GM12878 (cell line): ENCODE results near the gene ALG12. TPM values are rescaled to one million over a fixed set of nuclear protein-coding genes. Genes with fewer than 3 reads are reported as not detected.

ENCODE experiments used
- ATAC-seq: fragments of 200-7000 bp; cut with Tn5 transposase; 3 replicates; pipeline ENCODE4 v1.9.1; 2020; ENCODE audit warnings: mild to moderate bottlenecking, moderate library complexity
- BruUV-seq: library from RNA; stranded (reverse); fragments of 400-500 nt; replicated peaks from 2 replicates; lab custom pipeline; 2021; lab: Mats Ljungman, UMichigan
- CTCF ChIA-PET: fragments of 300-600 bp; sonication (Branson Sonifier 250); formaldehyde crosslinking; extraction: SDS; loops from one replicate; lab custom pipeline; 2021; ENCODE audit warnings: inconsistent platforms; lab: Yijun Ruan, JAX
- POLR2A ChIA-PET: fragments of 350-600 bp; formaldehyde crosslinking; extraction: SDS; loops from one replicate; lab custom pipeline; 2021; ENCODE audit warnings: inconsistent platforms; lab: Charles Lee
- RAD21 ChIA-PET: fragments of 300-600 bp; sonication (Branson Sonifier 250); formaldehyde crosslinking; loops from one replicate; lab custom pipeline; 2023; ENCODE audit warnings: antibody characterized with exemption; ENCODE audit not compliant: unreplicated experiment; lab: Charles Lee
- SMC1A ChIA-PET: fragments of 300-600 bp; sonication (Branson Sonifier 250); formaldehyde crosslinking; loops from one replicate; lab custom pipeline; 2023; ENCODE audit not compliant: unreplicated experiment, uncharacterized antibody; lab: Charles Lee
- DNase-seq: peaks from one replicate; pipeline ENCODE4 v3.0.0-alpha.2; 2011; ENCODE audit warnings: low read depth, low spot score
- FAIRE-seq: peaks from 3 replicates; lab custom pipeline; 2011; peaks lifted over from hg19 to GRCh38; lab: Jason Lieb, UNC
- H2AFZ ChIP-seq: 2 replicates; pipeline ENCODE4 v1.6.0; 2011; ENCODE audit warnings: low read depth, low read length, control low read depth; ENCODE audit not compliant: control insufficient read depth
- H3K27ac ChIP-seq: 2 replicates; pipeline ENCODE4 v1.5.1; 2011; ENCODE audit warnings: control low read depth; ENCODE audit not compliant: control insufficient read depth, insufficient read depth
- H3K27me3 ChIP-seq, 2 experiments: replicated peaks in 1 of 2; 2 replicates each; pipeline versions ENCODE4 v1.6.0 to v1.6.1; 2011; ENCODE audit warnings: low read length in 1 of 2; ENCODE audit not compliant: control insufficient read depth in 2 of 2, insufficient read depth in 2 of 2
- H3K36me3 ChIP-seq, 2 experiments: 2 replicates each; pipeline ENCODE4 v1.5.1; 2011; ENCODE audit warnings: low read length in 1 of 2; ENCODE audit not compliant: control insufficient read depth in 2 of 2, insufficient read depth in 2 of 2
- H3K4me1 ChIP-seq: 2 replicates; pipeline ENCODE4 v1.6.1; 2011; ENCODE audit warnings: mild to moderate bottlenecking, low read length, moderate library complexity, mixed read lengths; ENCODE audit not compliant: control insufficient read depth, insufficient read depth
- H3K4me2 ChIP-seq: 2 replicates; pipeline ENCODE4 v1.6.0; 2011; ENCODE audit warnings: control low read depth; ENCODE audit not compliant: control insufficient read depth, insufficient read depth
- H3K4me3 ChIP-seq: fragments of 200-600 bp; sonication (generic); 2 replicates; pipeline ENCODE4 v1.5.1; 2016
- H3K79me2 ChIP-seq: 2 replicates; pipeline ENCODE4 v1.6.0; 2011; ENCODE audit warnings: low read length; ENCODE audit not compliant: control insufficient read depth, insufficient read depth
- H3K9ac ChIP-seq: 2 replicates; pipeline ENCODE4 v1.8.0; 2011; ENCODE audit warnings: low read length, control low read depth, mixed read lengths; ENCODE audit not compliant: control insufficient read depth, insufficient read depth
- H3K9me3 ChIP-seq: replicated peaks from 3 replicates; pipeline ENCODE4 v1.5.1; 2011; ENCODE audit warnings: mild to moderate bottlenecking, low read length; ENCODE audit not compliant: control insufficient read depth, insufficient read depth
- H4K20me1 ChIP-seq: 2 replicates; pipeline ENCODE4 v1.6.0; 2011; ENCODE audit not compliant: control insufficient read depth, insufficient read depth
- HCFC1 ChIP-seq: fragments of 150-350 bp; IDR thresholded peaks from 2 replicates; pipeline ENCODE4 v1.6.1; 2014; ENCODE audit warnings: low read length
- HDGF ChIP-seq: fragments of 450-650 bp; IDR thresholded peaks from 2 replicates; pipeline ENCODE4 v1.6.1; 2016; ENCODE audit warnings: antibody characterized with exemption
- KDM1A ChIP-seq: fragments of 200-600 bp; sonication (generic); IDR thresholded peaks from 2 replicates; pipeline ENCODE4 v1.6.1; 2016; ENCODE audit warnings: borderline replicate concordance
- KLF5 ChIP-seq: fragments of 450-650 bp; IDR thresholded peaks from 2 replicates; pipeline ENCODE4 v1.6.1; 2014; ENCODE audit warnings: mild to moderate bottlenecking; ENCODE audit not compliant: partially characterized antibody
- MEF2B ChIP-seq: fragments of 450-650 bp; IDR thresholded peaks from 2 replicates; pipeline ENCODE4 v1.6.1; 2018; ENCODE audit warnings: mild to moderate bottlenecking, moderate library complexity; ENCODE audit not compliant: partially characterized antibody, poor library complexity, severe bottlenecking
- MLLT1 ChIP-seq: fragments of 450-650 bp; IDR thresholded peaks from 2 replicates; pipeline ENCODE4 v1.6.1; 2016; ENCODE audit warnings: mild to moderate bottlenecking
- SKIL ChIP-seq: fragments of 450-650 bp; IDR thresholded peaks from 2 replicates; pipeline ENCODE4 v1.6.1; 2017; ENCODE audit warnings: mild to moderate bottlenecking, low read depth, inconsistent platforms; ENCODE audit not compliant: poor library complexity, severe bottlenecking
- YBX1 ChIP-seq: fragments of 450-650 bp; IDR thresholded peaks from 2 replicates; pipeline ENCODE4 v1.6.1; 2016; ENCODE audit warnings: antibody characterized with exemption
- WGBS: methylation state at CpG from one replicate; pipeline ENCODE4 v1.1.6; 2016; ENCODE audit warnings: low lambda C conversion rate; ENCODE audit not compliant: insufficient replicate concordance, insufficient coverage; ENCODE audit errors: missing lambda C conversion rate; 5-methylcytosine and 5-hydroxymethylcytosine counted together
- in situ Hi-C: fragments of 300-500 bp; cut with MboI; formaldehyde crosslinking; loops from 9 replicates; pipeline ENCODE4 v1.14.3; 2018; ENCODE audit warnings: mixed read lengths
- intact Hi-C: fragments of 100-400 bp; cut with micrococcal nuclease; formaldehyde crosslinking; loops from one replicate; pipeline ENCODE4 v1.14.2; 2022; ENCODE audit not compliant: unreplicated experiment
- polyA plus RNA-seq, 11 experiments: library from polyadenylated mRNA; depleted of rRNA in 4 of 11; unstranded in 6 of 11; stranded (reverse) in 5 of 11; fragments of >200 nt; fragmentation: Nextera tagmentation in 4 of 11; fragmentation: Illumina TruSeq in 1 of 11; extraction: Ambion mirVana in 4 of 11; extraction: Trizol in 1 of 11; gene quantifications; 1 replicate in 1 of 11; 2 replicates in 10 of 11; pipeline versions ENCODE4 v1.2.1 to v1.2.3, GENCODE V29; 2011 to 2016; ENCODE audit warnings: inconsistent platforms in 2 of 11, missing spikeins in 2 of 11, low read depth in 1 of 11
- total RNA-seq, 4 experiments: library from RNA; depleted of rRNA in 3 of 4; stranded (reverse); fragments of >200 nt in 3 of 4; fragmentation: Illumina TruSeq in 1 of 4; extraction: Trizol in 1 of 4; gene quantifications; 2 replicates each; pipeline versions ENCODE4 v1.2.1 to v1.2.3, GENCODE V29; 2013 to 2021
- TF ChIP-seq, protein P1 (sequence below): fragments of 450-650 bp; IDR thresholded peaks from 2 replicates; pipeline ENCODE4 v1.6.1; 2018; ENCODE audit warnings: borderline replicate concordance, mild to moderate bottlenecking; ENCODE audit not compliant: partially characterized antibody
- TF ChIP-seq, protein P2 (sequence below): fragments of 450-650 bp; IDR thresholded peaks from 2 replicates; pipeline ENCODE4 v1.6.1; 2017; ENCODE audit warnings: mild to moderate bottlenecking, moderate library complexity

The ALG12 gene
- total and polyA plus RNA-seq, 10 of the 15 experiments (the other 5 are each of a cell fraction or from before 2014, with no cell fraction given), result 0.22 to 23.4 (median 6.6) TPM

GRCh38 chr22:49924113-49924833 lies 6.0 kb upstream of the ALG12 start:
- no TSS peak for BruUV-seq
- ATAC-seq (no peak), FAIRE-seq (no peak), DNase-seq (no peak)
- intact Hi-C loops, result no loop called here
- ChIA-PET CTCF (interaction anchor here (0.7 to 1.4 kb wide), 3 partner anchors 9 to 164 kb away, joined by 3 to 5 read pairs (median 3); no protein-coding TSS in a partner anchor), RAD21 (interaction anchor here (0.7 to 1.4 kb wide), 3 partner anchors 126 to 163 kb away, joined by 3 to 4 read pairs (median 3); no protein-coding TSS in a partner anchor), POLR2A (interaction anchor here (0.6 to 1.4 kb wide), 2 partner anchors 38 to 70 kb away, joined by 4 to 8 read pairs; no protein-coding TSS in a partner anchor), SMC1A (interaction anchor here (0.6 to 1.2 kb wide), 2 partner anchors 43 to 229 kb away, joined by 3 to 4 read pairs; no protein-coding TSS in a partner anchor)
- Histone ChIP-seq H3K27ac (peak overlapping the region; percentile 91), H3K4me3 (no peak overlapping the region), H3K4me2 (peak overlapping the region; percentile 54), H3K79me2 (peaks cover 3% of the 10 kb centered on the region), H2AFZ (no peak overlapping the region), H3K36me3 (peaks cover 0 to 2% of the 10 kb centered on the region in 2 experiments; a peak in 3 of 4 replicates), H3K4me1 (peaks cover 36% of the 10 kb centered on the region), H4K20me1 (no peaks in the 10 kb centered on the region), H3K27me3 (no peaks in the 10 kb centered on the region), H3K9me3 (no peaks in the 10 kb centered on the region), H3K9ac (peak overlapping the region; percentile 8; the same call in 1 of the 2 replicates)
- in situ Hi-C loops, result loop anchor here (5.0 kb wide), 1 partner anchor 157 kb away; no protein-coding TSS in a partner anchor
- 86% methylated on average over 31 of the region's 31 CpGs for WGBS
- TF ChIP-seq MLLT1 (peak; percentile 54; the same call in 1 of the 2 replicates), HDGF (0 out of 2 replicates have a peak, but pooled peaks have one; percentile 17), MEF2B (no peak), KLF5 (no peak), HCFC1 (no peak), YBX1 (no peak), KDM1A (no peak), SKIL (no peak)
- TF ChIP-seq, protein P1, sequence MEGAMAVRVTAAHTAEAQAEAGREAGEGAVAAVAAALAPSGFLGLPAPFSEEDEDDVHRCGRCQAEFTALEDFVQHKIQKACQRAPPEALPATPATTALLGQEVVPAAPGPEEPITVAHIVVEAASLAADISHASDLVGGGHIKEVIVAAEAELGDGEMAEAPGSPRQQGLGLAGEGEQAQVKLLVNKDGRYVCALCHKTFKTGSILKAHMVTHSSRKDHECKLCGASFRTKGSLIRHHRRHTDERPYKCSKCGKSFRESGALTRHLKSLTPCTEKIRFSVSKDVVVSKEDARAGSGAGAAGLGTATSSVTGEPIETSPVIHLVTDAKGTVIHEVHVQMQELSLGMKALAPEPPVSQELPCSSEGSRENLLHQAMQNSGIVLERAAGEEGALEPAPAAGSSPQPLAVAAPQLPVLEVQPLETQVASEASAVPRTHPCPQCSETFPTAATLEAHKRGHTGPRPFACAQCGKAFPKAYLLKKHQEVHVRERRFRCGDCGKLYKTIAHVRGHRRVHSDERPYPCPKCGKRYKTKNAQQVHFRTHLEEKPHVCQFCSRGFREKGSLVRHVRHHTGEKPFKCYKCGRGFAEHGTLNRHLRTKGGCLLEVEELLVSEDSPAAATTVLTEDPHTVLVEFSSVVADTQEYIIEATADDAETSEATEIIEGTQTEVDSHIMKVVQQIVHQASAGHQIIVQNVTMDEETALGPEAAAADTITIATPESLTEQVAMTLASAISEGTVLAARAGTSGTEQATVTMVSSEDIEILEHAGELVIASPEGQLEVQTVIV, result no peak
- TF ChIP-seq, protein P2, sequence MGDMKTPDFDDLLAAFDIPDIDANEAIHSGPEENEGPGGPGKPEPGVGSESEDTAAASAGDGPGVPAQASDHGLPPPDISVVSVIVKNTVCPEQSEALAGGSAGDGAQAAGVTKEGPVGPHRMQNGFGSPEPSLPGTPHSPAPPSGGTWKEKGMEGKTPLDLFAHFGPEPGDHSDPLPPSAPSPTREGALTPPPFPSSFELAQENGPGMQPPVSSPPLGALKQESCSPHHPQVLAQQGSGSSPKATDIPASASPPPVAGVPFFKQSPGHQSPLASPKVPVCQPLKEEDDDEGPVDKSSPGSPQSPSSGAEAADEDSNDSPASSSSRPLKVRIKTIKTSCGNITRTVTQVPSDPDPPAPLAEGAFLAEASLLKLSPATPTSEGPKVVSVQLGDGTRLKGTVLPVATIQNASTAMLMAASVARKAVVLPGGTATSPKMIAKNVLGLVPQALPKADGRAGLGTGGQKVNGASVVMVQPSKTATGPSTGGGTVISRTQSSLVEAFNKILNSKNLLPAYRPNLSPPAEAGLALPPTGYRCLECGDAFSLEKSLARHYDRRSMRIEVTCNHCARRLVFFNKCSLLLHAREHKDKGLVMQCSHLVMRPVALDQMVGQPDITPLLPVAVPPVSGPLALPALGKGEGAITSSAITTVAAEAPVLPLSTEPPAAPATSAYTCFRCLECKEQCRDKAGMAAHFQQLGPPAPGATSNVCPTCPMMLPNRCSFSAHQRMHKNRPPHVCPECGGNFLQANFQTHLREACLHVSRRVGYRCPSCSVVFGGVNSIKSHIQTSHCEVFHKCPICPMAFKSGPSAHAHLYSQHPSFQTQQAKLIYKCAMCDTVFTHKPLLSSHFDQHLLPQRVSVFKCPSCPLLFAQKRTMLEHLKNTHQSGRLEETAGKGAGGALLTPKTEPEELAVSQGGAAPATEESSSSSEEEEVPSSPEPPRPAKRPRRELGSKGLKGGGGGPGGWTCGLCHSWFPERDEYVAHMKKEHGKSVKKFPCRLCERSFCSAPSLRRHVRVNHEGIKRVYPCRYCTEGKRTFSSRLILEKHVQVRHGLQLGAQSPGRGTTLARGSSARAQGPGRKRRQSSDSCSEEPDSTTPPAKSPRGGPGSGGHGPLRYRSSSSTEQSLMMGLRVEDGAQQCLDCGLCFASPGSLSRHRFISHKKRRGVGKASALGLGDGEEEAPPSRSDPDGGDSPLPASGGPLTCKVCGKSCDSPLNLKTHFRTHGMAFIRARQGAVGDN, result no peak
